B cell (primary cell): ENCODE measurements around the gene FATE1.

Experiments used
- EZH2 ChIP-seq: IDR thresholded peaks from 2 replicates; pipeline ENCODE4 v1.6.1; 2012; ENCODE audit warnings: borderline replicate concordance, low read depth, mild to moderate bottlenecking, moderate library complexity, low read length; ENCODE audit not compliant: insufficient read depth, poor library complexity, severe bottlenecking
- TF ChIP-seq, protein P1 (sequence below): fragments of 200-600 bp; IDR thresholded peaks from one replicate; pipeline ENCODE4 v1.8.0; 2022; ENCODE audit warnings: antibody characterized with exemption, mild to moderate bottlenecking

DNA sequence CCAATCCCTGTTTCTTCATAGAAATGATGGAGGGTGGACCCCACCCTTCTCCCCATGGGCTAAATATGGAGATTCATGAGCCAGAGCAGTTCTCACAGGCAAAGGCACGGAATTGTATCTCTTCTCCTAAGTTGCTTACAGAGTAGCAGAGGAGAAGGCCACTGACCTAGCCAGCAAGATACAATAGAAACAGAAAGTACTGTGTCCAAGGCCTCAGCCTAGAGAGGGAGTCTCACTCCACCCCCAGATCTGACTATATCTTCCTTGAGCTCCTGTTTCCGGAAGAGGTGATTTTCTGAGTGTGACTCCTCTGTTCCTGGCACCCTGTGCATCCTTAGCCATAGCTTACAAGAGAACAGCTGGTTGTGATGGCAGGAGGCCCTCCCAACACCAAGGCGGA, at the start of gene FATE1:
- no peak for TF ChIP-seq EZH2
- TF ChIP-seq, protein P1, sequence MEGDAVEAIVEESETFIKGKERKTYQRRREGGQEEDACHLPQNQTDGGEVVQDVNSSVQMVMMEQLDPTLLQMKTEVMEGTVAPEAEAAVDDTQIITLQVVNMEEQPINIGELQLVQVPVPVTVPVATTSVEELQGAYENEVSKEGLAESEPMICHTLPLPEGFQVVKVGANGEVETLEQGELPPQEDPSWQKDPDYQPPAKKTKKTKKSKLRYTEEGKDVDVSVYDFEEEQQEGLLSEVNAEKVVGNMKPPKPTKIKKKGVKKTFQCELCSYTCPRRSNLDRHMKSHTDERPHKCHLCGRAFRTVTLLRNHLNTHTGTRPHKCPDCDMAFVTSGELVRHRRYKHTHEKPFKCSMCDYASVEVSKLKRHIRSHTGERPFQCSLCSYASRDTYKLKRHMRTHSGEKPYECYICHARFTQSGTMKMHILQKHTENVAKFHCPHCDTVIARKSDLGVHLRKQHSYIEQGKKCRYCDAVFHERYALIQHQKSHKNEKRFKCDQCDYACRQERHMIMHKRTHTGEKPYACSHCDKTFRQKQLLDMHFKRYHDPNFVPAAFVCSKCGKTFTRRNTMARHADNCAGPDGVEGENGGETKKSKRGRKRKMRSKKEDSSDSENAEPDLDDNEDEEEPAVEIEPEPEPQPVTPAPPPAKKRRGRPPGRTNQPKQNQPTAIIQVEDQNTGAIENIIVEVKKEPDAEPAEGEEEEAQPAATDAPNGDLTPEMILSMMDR: no peak
